OCI-LY3 (cell line): Measurements from ENCODE around the gene CDK7.

ENCODE experiments used
- CTCF ChIP-seq: fragments of 200-600, 300-600 bp; sonication (generic); IDR thresholded peaks from 2 replicates; pipeline ENCODE4 v1.5.1; 2014; ENCODE audit warnings: antibody characterized with exemption, low read length, low read depth
- EZH2phosphoT487 ChIP-seq: fragments of 200-600 bp; shearing (Covaris generic); IDR thresholded peaks from 2 replicates; pipeline ENCODE4 v1.6.1; 2018; ENCODE audit warnings: antibody characterized with exemption, mixed run types, low read depth

- TF ChIP-seq CTCF: no peak
- TF ChIP-seq EZH2phosphoT487: no peak
These were observed 70.8 kb downstream of the CDK7 start for GRCh38 chr5:69305512-69305911.
